Measurements from ENCODE around the gene SH2D2A.
"Not testable (repeated sequence)": the region's sequence is repeated elsewhere in the genome, so short reads cannot be mapped to it uniquely, and the experiment has no call there.

The SH2D2A gene

GRCh38 chr1:156767879-156768604, 48.6 kb downstream of the SH2D2A start:
- Histone ChIP-seq H3K4me2 (ENCODE audit: low read length) (peak overlapping the region; percentile 77), H3K4me1 (peaks cover 6% of the 10 kb centered on the region), H3K9ac (peak overlapping the region; percentile 88), H3K27me3 (ENCODE audit: control insufficient read depth, insufficient read depth, low read length) (no peaks in the 10 kb centered on the region), H3K79me2 (peaks cover 22% of the 10 kb centered on the region), H3K4me3 (ENCODE audit: low read depth, low read length) (peak overlapping the region; percentile 96), H3K9me3 (ENCODE audit: control insufficient read depth, low read length) (no peaks in the 10 kb centered on the region), H2AFZ (peak overlapping the region; percentile 52), H3K27ac (peak overlapping the region; percentile 91), H3K36me3 (ENCODE audit: control insufficient read depth, insufficient read depth, low read length) (no peaks in the 10 kb centered on the region)
- no peak for TF ChIP-seq CTCF (IDR thresholded peaks at IDR 0.05)

DNA sequence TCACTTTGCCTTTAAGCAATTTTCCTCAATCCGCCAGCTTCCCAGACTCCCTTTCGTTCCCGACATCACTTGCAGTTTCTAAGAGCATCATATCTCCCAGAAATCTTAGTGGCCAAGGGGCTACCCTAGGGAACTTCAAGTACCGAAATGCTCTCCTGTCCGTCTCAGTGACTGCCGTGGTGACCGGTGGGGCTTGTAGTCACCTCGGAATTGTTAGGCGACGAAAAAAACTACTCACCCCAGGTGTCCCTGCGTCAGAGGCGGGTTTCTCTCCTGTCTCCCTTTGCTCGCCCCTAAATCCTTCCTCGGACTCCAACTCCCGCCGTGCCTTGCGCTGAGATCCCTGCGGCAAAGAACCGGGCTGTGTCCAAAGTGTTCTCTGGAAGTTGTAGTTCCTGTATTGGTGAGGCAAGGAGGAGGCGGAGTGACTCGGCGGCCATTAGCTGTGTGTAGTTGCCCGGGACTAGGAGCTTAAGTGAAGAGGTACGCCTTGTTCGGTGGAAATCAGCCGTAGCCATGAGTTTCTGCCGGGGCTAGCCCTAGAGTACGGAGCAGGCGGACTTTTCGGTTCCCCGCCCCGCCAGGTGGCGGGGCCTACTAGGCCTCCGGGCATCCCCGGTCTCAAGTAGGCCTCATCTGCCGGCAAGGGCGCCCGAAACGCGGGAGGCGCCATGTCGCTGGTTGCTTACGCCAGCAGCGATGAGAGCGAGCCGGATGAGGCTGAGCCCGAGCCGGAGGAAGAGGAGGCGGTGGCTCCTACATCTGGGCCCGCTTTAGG, 49.4 kb downstream of the SH2D2A start, which contains the start of gene PRCC:
TSS of gene PRCC (plus strand) at position 435 of the 778 bp plus-strand sequence. CDS start at position 672, 237 bp downstream.
- H2AFZ ChIP-seq = peak within 1 kb of the TSS; percentile 52
- peak within 1 kb of the TSS; percentile 91 for H3K27ac ChIP-seq
- no peaks in the 10 kb centered on the region for H3K9me3 ChIP-seq (ENCODE audit: control insufficient read depth, low read length)
- no peak for TF ChIP-seq CTCF (IDR thresholded peaks at IDR 0.05)
- H3K4me1 ChIP-seq = no peaks in the 10 kb centered on the region
- H3K4me3 ChIP-seq (ENCODE audit: low read depth, low read length) = peak within 1 kb of the TSS; percentile 96
- H3K4me2 ChIP-seq (ENCODE audit: low read length) = peak within 1 kb of the TSS; percentile 77
- no peaks in the 10 kb centered on the region for H3K36me3 ChIP-seq (ENCODE audit: control insufficient read depth, insufficient read depth, low read length)
- peak within 1 kb of the TSS; percentile 88 for H3K9ac ChIP-seq
- H3K27me3 ChIP-seq (ENCODE audit: control insufficient read depth, insufficient read depth, low read length) = no peaks in the 10 kb centered on the region
- H3K79me2 ChIP-seq = peaks cover 21% of the 10 kb centered on the region

- no peak for TF ChIP-seq CTCF (IDR thresholded peaks at IDR 0.05)
- peak overlapping the region; percentile 43 for H2AFZ ChIP-seq
- peak overlapping the region; percentile 91 for H3K27ac ChIP-seq
- H3K79me2 ChIP-seq = peaks cover 21% of the 10 kb centered on the region
- no peaks in the 10 kb centered on the region for H3K4me1 ChIP-seq
- no peaks in the 10 kb centered on the region for H3K36me3 ChIP-seq (ENCODE audit: control insufficient read depth, insufficient read depth, low read length)
- H3K9me3 ChIP-seq (ENCODE audit: control insufficient read depth, low read length) = no peaks in the 10 kb centered on the region
- H3K9ac ChIP-seq = peak overlapping the region; percentile 7
- peak overlapping the region; percentile 96 for H3K4me3 ChIP-seq (ENCODE audit: low read depth, low read length)
- H3K4me2 ChIP-seq (ENCODE audit: low read length) = peak overlapping the region; percentile 76
- no peaks in the 10 kb centered on the region for H3K27me3 ChIP-seq (ENCODE audit: control insufficient read depth, insufficient read depth, low read length)
These were observed 50.1 kb downstream of the SH2D2A start for GRCh38 chr1:156766298-156767100.

GRCh38 chr1:156765666-156766065, 51.0 kb downstream of the SH2D2A start:
- no peaks in the 10 kb centered on the region for H3K27me3 ChIP-seq (ENCODE audit: control insufficient read depth, insufficient read depth, low read length)
- no peak for TF ChIP-seq CTCF (IDR thresholded peaks at IDR 0.05)
- peak overlapping the region; percentile 76 for H3K4me2 ChIP-seq (ENCODE audit: low read length)
- no peaks in the 10 kb centered on the region for H3K9me3 ChIP-seq (ENCODE audit: control insufficient read depth, low read length)
- peak overlapping the region; percentile 91 for H3K27ac ChIP-seq
- peaks cover 2% of the 10 kb centered on the region for H3K4me1 ChIP-seq
- peak overlapping the region; percentile 96 for H3K4me3 ChIP-seq (ENCODE audit: low read depth, low read length)
- H3K9ac ChIP-seq = no peak overlapping the region
- H3K36me3 ChIP-seq (ENCODE audit: control insufficient read depth, insufficient read depth, low read length) = no peaks in the 10 kb centered on the region
- H2AFZ ChIP-seq = peak overlapping the region; percentile 43
- H3K79me2 ChIP-seq = peaks cover 14% of the 10 kb centered on the region

DNA sequence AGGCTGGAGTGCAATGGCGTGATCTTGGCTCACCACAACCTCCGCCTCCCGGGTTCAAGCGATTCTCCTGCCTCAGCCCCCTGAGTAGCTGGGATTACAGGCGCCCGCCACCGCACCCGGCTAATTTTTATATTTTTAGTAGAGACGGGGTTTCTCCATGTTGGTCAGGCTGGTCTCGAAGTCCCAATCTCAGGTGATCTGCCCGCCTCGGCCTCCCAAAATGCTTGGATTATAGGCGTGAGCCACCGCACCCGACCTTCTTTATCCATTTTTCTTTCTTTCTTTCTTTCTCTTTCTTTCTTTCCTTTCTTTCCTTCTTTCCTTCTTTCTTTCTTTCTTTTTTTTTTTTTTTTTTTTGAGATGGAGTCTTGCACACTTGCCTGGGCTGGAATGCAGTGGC, 51.5 kb downstream of the SH2D2A start:
- H3K36me3 ChIP-seq (ENCODE audit: control insufficient read depth, insufficient read depth, low read length); H3K4me2 ChIP-seq (ENCODE audit: low read length); H3K4me3 ChIP-seq (ENCODE audit: low read depth, low read length); H3K9me3 ChIP-seq (ENCODE audit: control insufficient read depth, low read length); H2AFZ ChIP-seq; H3K9ac ChIP-seq; H3K4me1 ChIP-seq; H3K27me3 ChIP-seq (ENCODE audit: control insufficient read depth, insufficient read depth, low read length); H3K79me2 ChIP-seq; H3K27ac ChIP-seq: not testable (repeated sequence)
